Hematopoietic multipotent progenitor cell (in vitro differentiated cells): ENCODE data around the gene WDR18. TPM values are rescaled to one million over a fixed set of nuclear protein-coding genes. Genes with fewer than 3 reads are reported as not detected.

Source experiments
- DNase-seq, 3 donors: peaks; one replicate each; pipeline ENCODE4 v3.0.0-alpha.2; 2011 to 2015; ENCODE audit warnings: low read depth in 2 of 3, low spot score in 2 of 3
- total RNA-seq: library from RNA; depleted of rRNA; stranded (reverse); fragments of >200 nt; gene quantifications from one replicate; pipeline ENCODE4 v1.2.3, GENCODE V29; 2012

Gene WDR18
- total RNA-seq, 1 donor: 100 TPM

DNA sequence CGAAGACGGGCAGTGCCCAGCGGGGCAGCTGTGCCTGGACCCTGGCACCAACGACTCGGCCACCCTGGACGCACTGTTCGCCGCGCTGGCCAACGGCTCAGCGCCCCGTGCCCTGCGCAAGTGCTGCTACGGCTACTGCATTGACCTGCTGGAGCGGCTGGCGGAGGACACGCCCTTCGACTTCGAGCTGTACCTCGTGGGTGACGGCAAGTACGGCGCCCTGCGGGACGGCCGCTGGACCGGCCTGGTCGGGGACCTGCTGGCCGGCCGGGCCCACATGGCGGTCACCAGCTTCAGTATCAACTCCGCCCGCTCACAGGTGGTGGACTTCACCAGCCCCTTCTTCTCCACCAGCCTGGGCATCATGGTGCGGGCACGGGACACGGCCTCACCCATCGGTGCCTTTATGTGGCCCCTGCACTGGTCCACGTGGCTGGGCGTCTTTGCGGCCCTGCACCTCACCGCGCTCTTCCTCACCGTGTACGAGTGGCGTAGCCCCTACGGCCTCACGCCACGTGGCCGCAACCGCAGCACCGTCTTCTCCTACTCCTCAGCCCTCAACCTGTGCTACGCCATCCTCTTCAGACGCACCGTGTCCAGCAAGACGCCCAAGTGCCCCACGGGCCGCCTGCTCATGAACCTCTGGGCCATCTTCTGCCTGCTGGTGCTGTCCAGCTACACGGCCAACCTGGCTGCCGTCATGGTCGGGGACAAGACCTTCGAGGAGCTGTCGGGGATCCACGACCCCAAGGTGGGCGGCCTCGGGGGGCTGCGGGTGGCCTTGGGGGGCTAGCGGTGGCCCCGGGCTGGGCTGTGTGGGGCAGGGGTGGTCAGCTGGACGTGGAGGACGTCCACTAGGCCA, 20.9 kb downstream of the WDR18 start:
- DNase-seq: no peak

DNA sequence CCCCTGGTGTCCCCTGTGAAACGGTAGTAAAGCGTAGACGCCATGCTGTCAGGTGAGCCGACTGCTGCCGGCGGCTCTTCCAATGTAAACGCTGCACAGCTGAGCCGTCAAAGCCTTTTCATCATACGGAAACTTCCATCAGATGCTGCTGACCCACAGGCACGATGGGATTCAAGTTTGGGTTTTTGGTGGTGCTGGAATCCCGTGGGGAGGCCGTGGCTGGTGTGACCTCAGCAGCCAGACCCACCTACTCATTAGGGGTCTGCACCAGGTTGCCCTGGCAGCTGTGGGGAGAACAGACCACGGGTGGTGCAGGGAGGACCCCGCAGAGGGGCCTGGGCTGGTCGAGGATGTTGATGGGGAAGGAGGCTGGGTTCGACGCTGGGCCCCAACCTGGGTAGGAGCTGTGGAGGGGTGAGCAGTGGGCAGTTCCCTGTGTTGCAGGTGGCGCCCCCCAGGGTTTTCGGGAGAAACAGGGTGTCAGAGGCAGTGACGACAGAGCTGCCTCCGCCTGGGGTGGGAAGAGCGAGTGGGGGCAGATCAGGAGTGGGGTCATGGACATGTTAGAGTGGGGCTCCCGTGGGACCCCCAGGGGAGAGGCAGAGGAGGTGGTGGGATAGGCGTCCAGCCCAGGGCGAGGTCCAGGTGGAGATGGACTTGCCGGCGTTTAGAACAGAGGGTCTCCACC, 22.7 kb downstream of the WDR18 start:
- no peak for DNase-seq

DNA sequence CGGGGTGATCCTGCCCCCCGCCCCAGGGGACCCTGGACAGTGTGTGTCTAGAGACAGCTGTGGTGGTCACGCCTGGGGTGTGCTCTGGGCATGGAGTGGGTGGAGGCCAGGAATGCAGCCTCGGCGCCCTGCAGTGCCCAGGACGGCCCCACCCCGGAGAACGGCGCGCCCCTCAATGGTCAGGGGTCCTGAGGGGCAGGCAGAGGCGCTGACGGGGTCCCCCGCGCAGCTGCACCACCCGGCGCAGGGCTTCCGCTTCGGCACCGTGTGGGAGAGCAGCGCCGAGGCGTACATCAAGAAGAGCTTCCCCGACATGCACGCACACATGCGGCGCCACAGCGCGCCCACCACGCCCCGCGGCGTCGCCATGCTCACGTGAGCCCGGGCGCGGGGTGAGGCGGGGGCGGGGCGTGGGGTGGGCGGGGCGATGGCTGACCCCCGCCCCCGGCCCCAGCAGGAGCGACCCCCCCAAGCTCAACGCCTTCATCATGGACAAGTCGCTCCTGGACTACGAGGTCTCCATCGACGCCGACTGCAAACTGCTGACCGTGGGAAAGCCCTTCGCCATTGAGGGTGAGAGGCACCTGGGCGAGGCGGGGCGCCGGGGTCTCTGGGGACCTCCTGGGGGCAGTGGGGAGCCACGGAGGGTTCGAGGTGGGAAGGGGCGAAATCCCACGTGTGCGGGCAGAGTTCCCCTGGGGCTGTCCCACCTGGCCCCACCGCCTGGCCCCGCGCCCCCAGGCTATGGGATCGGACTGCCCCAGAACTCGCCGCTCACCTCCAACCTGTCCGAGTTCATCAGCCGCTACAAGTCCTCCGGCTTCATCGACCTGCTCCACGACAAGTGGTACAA, 23.5 kb downstream of the WDR18 start:
- no peak for DNase-seq

DNA sequence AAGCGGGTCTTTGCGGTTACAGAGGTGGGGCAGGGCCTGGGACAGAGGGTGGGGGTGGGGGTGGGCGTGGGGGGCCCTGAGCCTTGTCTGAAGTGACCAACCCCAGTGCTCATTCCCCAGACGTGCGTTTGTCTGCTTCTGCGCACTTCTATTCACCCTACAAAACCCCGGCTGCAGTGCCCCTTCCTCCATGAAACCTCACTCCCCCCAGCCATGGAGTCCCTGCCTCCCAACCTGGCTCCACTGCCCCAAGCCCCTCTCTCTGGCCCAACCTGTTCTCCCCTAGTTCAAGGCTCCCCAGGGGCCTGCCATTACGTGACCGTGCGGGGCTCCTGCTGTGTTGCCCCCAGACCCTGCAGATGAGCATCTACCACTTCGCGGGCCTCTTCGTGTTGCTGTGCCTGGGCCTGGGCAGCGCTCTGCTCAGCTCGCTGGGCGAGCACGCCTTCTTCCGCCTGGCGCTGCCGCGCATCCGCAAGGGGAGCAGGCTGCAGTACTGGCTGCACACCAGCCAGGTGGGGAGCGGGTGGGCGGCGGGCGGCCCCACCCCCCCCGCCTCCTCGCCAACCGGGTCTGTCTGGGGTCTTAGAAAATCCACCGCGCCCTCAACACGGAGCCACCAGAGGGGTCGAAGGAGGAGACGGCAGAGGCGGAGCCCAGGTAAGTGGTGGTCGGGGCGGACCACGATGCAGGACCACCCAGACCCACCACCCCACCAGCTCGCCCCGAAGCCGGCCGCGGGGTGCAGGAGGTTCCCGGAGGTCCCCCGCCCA, 24.3 kb downstream of the WDR18 start:
- no peak for DNase-seq

DNA sequence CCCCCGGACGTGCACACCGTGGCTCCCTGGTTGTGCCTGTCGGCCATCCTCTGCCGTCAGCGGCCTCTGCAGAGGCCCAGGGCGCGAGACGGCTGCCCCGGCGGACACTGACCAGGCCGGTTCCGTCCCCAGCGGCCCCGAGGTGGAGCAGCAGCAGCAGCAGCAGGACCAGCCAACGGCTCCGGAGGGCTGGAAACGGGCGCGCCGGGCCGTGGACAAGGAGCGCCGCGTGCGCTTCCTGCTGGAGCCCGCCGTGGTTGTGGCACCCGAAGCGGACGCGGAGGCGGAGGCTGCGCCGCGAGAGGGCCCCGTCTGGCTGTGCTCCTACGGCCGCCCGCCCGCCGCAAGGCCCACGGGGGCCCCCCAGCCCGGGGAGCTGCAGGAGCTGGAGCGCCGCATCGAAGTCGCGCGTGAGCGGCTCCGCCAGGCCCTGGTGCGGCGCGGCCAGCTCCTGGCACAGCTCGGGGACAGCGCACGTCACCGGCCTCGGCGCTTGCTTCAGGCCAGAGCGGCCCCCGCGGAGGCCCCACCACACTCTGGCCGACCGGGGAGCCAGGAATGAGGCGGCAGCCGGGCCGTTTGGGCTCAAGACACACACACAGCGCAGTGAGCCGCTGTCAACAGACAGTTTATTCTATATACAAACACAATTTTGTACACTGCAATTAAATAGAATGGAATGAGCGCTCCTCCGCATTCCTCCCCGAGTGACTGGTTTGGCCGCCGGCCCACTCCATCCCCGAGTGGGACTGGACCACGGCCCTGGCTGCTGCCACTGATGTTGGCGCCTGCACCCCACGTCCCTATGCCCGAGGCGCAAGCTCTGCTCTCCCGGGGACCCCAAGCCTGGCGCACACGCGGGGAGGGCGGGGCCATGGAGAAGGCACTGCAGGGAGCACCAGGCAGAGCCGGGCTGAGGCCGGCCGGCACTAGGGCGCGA, 25.2 kb downstream of the WDR18 start:
- no peak for DNase-seq

DNA sequence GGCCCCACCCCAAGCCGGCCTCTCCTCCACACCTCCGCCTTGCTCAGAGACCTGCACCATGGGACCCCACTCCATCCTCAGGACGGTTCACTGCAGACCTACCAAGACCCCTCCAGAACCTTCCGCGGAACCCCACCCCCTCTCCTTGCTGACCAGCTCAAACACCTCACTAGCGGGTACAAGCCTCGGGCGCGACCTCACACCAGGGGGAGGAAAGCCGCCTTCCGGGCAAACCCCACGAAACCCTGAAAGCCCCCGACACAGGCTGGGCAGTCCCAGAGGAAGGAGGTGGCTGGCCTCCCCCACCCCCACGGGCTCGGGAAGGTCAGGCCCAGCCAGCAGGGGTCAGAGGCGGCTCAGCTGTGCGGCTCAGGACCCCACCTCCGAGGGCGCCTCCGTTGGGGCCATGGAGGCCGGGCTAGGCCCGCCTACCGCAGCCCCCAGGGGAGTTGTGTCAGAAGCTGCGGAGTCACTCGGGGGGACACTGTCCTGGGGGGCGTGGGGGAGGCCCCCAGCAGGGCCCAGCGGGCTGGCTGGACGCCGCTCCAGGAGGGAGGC, 25.9 kb downstream of the WDR18 start:
- DNase-seq: no peak

DNA sequence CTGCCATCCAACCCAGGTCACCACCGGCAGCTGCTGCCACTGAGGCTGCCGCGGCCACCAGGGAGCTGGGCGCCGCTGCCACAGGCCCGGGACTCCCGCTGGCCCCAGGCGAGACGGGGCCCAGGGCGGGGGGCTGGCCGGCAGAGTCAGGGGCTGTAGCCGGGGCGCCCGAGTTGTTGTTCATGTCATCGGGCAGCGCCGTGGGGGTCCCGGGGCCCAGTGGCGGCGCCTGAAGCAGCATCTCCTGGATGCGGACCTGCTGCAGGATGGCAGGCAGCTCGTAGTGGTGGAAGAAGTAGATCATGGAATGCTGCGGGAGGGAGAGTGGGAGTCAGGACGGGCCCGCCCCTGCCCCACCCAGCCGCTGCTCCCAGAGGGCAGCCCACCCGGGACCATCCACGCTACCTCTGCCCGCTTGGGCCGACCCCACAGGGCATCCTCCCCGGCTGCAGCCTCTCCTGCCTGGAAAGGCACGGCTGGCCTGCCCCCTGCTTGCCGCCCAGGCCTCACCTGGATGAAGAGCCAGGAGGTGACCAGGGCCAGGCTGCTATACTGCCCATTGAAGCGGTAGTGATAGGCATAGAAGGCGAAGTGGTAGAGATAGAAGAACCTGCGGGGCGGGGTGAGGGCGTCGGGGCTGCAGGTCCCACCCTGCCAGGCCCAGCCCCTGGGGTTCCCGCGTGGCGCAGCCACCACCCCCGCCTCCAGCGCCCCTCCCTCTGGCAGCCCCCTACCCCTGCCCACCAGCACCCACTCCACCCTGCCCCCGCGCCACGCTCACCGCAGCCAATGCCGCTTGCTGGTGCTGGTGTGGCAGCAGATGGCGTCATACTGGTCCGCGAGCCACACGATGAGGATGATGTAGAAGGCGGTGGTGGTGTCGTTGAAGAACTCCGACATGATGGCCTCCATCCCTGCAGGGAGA, 26.7 kb downstream of the WDR18 start:
- DNase-seq: no peak

DNA sequence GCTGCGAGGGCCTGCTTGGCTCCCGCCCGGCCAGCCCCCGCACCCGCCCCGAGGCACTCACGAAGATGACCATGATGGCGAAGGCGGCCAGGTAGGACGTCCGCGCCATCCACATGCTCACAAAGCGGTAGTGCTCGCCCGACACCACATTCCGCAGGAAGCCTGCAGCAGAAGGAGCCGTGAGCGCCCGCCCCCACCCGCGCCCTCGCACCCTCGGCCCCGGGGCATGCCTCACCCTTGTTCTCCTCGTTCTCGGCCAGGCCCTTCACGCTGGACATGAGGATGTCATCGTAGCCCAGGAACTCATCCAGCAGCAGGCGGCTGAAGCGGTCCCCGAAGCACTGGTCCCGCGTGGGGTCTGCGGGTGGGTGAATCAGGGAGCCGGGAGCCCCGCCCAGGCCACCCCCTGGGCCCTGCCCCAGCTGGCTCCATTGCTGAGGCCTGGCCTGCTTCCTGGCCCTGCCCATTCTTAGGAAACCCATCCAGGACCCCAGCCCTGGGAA, 27.7 kb downstream of the WDR18 start:
- no peak for DNase-seq

DNA sequence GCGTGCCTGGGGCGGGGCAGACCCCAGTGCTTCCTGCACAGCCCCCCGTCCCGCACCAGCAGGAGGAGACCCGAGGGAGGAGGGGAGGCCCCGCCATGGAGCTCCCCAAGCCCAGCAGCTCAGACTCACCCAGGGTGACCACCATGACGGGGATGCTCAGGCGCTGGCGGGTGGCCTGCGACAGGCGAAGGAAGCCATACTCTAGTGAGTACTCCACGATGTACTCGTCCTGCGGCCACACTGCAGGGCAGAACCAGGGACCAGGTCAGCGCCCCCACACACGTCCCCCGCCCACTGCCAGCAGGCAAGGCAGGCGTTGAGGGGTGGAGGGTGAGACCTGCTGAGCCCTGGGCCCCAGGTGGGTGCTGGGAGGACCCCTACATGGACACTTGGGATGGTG, 28.2 kb downstream of the WDR18 start:
- no peak for DNase-seq

DNA sequence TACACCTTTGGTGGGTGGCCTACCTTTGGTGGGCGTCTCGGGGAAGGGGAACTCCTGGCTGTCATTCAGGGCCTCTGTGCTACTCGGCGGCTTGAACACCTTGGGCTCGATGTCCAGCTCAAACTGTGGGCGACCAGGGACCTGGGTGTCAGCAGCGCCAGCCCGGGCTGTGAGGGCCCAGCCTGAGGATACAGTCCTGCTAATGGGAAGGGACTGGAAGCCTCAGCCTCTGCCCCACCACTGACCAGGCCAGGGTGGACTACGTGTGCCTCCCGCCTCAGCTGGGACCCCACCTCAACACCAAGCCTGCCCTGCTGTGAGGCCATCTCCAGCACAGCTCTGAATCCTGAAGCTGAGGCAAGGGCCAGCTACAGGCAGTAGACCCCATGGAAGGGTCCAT, 29.1 kb downstream of the WDR18 start:
- DNase-seq: no peak

DNA sequence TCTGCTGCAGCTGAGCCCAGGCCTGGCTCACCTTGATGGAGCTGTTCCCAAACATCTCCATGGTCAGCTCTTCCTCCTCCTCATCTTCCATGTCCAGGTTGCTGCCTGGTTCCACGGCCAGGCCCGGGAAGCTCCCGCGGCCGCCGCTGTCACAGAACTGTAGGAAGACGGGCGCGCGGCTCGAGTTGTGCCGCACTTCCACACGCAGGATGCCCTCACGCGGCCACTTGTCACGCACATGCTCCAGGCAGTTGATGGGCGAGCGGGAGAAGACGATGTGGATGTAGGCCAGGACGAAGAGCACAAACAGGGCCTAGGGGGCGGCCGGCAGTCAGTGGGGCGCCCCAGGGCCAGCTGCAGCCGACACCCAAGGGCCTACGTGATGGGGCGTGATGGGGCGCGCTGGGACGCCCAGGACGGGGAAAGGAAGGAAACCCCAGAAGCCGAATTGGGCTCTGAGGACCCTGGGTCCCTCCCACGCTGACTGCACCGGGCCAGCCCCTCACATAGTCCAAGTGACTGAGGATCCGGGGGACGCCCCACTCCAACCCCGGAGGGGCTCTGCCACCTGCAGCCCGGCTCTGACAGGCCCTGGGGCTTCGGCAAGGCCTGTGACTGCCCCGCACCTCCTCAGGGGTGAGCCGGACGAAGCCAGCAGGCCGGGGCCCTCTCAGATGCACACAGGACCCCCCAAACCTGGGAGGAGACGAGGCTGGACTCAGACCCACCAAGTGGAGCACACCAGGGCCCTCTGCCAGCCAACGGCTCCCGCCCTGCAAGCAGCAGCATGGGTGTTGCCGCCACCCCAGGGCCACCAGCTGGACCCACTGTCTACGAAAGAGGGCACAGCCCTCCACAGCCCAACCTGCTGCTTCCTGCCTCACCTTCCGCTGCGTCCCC, 30.3 kb downstream of the WDR18 start:
- no peak for DNase-seq

DNA sequence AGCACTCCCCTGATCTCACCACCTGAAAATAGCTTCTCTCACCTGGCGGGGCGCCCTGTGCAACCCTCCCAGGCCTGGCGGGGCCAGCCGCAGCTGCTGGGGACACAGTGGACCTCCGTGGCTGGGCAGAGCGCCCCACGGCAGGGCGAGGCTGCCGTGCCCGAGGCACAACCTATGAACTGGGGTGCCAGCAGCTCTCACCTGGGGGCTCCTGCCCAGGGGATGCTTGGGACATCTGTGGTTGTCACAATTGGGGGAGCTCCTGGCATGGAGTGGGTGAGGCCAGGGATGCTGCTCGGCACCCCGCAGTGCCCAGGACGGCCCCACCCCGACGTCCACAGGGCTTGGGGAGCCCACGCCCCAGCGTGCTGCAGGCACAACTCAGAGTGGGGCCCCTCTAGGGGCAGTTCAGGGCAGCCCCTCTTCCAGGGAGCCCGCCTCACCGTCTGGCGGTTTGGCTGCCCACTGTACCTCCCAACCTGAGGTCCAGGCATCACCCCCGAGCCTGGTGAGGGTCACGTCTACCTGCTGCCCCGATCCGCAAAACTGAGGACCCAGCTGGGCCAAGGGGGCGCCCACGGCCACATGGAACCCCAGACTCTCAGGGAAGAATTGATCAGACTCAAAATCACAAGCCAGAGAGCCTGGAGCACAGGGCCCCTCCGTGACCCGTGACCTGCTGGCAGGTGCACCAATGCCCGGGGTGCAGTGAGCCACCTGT, 31.1 kb downstream of the WDR18 start:
- no peak for DNase-seq

DNA sequence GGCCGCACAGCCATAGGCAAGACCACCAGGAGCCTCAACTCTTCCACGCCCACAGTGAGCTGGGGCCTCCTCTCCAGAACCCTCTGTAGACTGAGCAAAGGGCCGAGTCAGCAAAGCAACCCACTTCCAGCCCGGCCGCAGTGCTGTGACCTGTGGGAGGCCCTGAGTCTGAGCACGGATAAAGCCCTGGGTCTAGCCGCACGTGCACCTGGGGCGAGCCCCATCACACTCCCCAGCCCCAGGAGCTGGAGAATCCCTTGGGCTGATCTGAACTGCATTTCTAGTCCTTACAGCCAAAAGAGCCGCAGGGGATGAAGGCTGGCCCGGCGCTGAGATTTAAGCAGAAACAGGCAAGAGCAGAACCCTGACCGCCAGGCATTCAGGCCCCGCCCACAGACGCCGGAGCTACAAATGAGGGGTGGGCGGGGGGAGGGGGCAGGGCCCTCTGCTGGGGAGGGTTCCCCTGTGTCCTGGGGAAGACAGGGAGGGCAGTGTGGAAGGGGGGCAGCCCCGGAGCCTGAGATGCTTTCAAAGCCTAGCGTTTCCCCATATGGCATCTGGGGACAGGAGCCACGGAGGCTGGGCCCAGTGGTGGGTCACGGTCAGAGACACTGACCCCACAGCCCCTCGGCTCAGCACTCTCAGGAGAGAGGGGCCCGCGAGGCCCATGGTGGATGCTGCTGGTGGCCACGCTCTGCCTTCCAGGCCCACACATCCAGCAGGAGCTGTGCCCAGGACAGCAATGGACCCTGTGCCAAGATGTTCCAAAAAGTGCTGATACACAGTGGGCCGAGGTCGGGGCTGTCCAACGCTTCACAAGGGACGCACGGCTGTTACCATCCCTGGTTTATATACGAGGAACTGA, 31.9 kb downstream of the WDR18 start:
- no peak for DNase-seq

DNA sequence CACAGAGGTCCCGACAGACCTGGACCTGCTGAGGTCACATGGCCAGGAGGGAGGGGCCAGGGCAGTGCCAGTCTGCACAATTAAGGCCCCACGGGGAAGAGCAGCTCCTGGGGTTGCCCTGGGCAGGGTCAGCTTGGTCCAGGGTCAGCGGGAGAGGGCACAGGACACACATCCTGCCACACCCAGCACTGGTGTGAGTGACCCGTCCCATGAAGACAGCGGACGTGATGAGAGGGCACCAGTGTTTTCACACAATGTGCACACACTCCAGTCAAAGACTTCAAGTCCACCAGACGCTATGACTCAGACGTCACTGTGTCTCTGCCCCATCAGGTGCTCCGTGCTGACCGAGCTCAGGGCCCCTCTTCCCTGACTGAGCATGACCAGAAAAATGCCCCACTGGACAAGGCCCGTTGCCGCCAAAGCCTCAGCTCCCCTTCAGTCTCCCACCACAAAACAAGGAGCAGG, 32.5 kb downstream of the WDR18 start:
- no peak for DNase-seq
